GM12878 (cell line): ENCODE results near the gene PDLIM3.

Experiments
- CBX3 ChIP-seq: fragments of 200-600 bp; sonication (generic); IDR thresholded peaks from 2 replicates; pipeline ENCODE4 v1.6.1; 2016; ENCODE audit warnings: low read depth, borderline replicate concordance
- CTCF ChIP-seq, 3 experiments: IDR thresholded peaks in 2 of 3; conservative IDR thresholded peaks in 1 of 3; 2 replicates each; pipeline ENCODE4 v1.5.1; 2011; ENCODE audit warnings: low read depth in 3 of 3, low read length in 3 of 3, mild to moderate bottlenecking in 3 of 3, control low read depth in 2 of 3, moderate library complexity in 2 of 3, inconsistent platforms in 1 of 3, mixed read lengths in 1 of 3; ENCODE audit not compliant: control insufficient read depth in 2 of 3, insufficient read depth in 1 of 3; ENCODE audit errors: extremely low read depth in 1 of 3
- EZH2 ChIP-seq: IDR thresholded peaks from 2 replicates; pipeline ENCODE4 v1.6.1; 2012; ENCODE audit warnings: low read depth, mild to moderate bottlenecking, control low read depth, inconsistent platforms, low read length, borderline replicate concordance; ENCODE audit not compliant: control insufficient read depth
- TF ChIP-seq, protein P1 (sequence below): IDR thresholded peaks from 2 replicates; pipeline ENCODE4 v1.6.1; 2012; ENCODE audit warnings: low read depth, low read length, improper control_type of control experiment
- TF ChIP-seq, protein P2 (sequence below): IDR thresholded peaks from 2 replicates; pipeline ENCODE4 v1.6.1; 2011; ENCODE audit warnings: low read depth, low read length, improper control_type of control experiment, borderline replicate concordance

GRCh38 chr4:185515248-185515647, 20.1 kb downstream of the PDLIM3 start:
- no peak for TF ChIP-seq CBX3
- TF ChIP-seq, protein P1, sequence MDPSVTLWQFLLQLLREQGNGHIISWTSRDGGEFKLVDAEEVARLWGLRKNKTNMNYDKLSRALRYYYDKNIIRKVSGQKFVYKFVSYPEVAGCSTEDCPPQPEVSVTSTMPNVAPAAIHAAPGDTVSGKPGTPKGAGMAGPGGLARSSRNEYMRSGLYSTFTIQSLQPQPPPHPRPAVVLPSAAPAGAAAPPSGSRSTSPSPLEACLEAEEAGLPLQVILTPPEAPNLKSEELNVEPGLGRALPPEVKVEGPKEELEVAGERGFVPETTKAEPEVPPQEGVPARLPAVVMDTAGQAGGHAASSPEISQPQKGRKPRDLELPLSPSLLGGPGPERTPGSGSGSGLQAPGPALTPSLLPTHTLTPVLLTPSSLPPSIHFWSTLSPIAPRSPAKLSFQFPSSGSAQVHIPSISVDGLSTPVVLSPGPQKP = no peak
- no peak for TF ChIP-seq CTCF (IDR thresholded peaks at IDR 0.05 in 2 of 3, conservative IDR thresholded peaks at IDR 0.05 in 1 of 3; ENCODE audit: control insufficient read depth in 2 of 3, extremely low read depth in 1 of 3, insufficient read depth in 1 of 3, low read depth in 3 of 3, low read length in 3 of 3)
- TF ChIP-seq, protein P2, sequence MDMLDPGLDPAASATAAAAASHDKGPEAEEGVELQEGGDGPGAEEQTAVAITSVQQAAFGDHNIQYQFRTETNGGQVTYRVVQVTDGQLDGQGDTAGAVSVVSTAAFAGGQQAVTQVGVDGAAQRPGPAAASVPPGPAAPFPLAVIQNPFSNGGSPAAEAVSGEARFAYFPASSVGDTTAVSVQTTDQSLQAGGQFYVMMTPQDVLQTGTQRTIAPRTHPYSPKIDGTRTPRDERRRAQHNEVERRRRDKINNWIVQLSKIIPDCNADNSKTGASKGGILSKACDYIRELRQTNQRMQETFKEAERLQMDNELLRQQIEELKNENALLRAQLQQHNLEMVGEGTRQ = no peak
- no peak for TF ChIP-seq EZH2
